ENCODE measurements around the gene LTBP1.
"Not testable (repeated sequence)": the region's sequence is repeated elsewhere in the genome, so short reads cannot be mapped to it uniquely, and the experiment has no call there.

Gene LTBP1

DNA sequence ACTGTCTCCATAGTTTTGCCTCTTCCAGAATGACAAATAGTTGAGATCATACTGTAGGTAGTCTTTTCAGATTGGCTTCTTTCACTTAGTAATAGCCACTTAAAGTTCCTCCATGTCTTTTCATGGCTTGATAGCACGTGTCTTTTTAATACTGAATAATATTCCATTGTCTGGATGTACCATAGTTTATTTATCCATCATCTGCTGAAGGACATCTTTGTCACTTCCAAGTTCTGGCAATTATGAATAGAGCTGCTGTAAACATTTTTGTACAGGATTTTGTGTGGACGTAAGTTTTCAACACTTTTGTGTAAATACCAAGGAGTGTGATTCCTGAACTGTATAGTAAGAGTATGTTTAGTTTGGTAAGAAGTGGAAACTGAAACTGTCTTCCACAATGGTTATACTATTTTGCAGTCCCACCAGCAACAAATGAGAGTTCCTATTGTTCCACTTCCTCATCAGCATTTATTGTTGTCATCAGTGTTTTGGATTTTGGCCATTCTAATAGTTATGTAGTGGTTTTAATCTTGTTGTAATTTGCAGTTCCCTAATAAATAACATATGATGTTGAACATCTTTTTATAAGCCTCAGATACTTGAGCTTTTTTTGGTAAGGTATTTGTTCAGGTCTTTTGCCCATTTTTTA, 18.9 kb downstream of the LTBP1 start:
- peak; percentile 25 for DNase-seq

- no peak for DNase-seq
These were observed 22.9 kb downstream of the LTBP1 start for GRCh38 chr2:32969444-32970162.

GRCh38 chr2:32973772-32974171, 27.0 kb downstream of the LTBP1 start:
- not testable (repeated sequence) for DNase-seq

DNA sequence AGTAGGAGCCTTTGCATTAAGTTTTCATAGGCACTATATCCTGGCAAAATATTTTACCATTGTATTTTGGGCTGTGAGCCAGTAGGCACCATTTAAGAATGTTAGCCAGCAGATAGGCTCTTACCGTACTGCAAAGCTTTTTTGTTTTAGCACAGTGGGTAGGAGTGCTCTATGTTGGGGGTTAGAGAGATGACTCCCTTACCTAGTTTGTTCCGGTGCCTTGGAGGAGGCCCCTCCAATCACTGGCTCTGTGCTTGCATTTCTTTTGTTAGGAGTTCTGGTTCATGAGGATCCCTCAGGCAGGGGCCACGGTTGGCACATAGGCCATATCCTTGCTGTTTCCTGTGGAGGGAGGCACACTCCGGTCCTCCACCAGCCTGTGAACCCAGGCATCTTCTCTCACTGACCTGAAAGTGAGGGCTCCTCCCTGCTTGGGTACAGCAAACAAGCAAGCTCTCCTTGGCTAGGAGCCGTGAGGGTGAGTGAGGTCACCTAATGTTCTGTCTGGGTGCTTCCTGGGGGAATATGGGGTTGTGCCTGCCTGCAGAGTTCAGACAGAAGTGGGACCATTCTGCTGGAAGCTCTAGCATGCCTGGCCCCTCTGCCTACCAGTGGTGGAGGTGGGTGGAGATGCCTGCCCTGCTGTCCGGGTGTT, 29.8 kb downstream of the LTBP1 start:
- no peak for DNase-seq

DNA sequence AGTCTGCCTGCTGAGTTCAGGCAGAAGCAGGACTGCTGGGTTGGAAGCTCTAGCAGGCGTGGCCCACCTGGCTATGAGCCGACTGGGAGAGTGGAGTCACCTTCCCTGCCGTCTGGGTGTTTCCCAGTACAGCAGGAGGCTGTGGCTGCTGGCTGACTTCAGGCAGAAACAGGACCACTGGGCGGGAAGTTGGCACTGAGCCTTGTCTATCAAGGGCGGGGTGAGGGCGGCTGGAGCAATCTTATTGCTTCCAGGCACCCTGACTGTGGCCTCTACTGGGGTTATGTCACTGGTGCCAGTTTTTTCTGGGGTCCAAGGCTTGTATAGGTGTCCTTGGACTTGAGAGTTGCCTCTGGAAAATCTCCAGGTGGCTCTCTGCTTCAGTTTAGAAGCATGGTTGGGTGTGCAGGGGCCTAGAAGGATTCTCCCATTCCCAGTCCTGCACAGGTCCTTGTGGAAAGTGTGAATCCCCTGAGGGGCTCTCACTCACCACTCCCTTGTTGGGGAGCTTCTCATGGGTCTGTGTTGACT, 30.5 kb downstream of the LTBP1 start:
- DNase-seq, result no peak

GRCh38 chr2:32981612-32982011, 34.9 kb downstream of the LTBP1 start:
- no peak for DNase-seq

- DNase-seq, result not testable (repeated sequence)
These were observed 36.6 kb downstream of the LTBP1 start for GRCh38 chr2:32983193-32983924.

GRCh38 chr2:32986480-32986879, 39.7 kb downstream of the LTBP1 start:
- no peak for DNase-seq

DNA sequence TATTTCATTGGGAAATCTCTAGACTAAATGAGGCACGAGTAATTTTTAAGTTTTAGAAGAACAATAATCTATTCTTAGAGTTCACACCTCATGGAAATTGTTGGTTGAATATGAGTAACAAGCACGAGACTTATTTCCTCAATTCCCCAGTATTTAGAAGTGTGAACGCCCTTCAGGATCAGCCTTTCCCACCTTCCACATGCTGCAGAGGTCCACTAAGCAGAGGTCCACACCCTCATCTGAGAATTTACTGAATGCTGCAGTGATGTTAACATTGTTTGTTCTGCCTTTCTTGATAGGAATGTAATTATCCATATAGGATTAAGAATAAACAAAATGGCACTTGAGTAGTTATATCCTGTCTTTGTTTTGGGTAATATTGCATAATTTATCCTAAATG, 41.8 kb downstream of the LTBP1 start:
- DNase-seq, result no peak

- no peak for DNase-seq
These were observed 43.8 kb downstream of the LTBP1 start for GRCh38 chr2:32990556-32990955.

DNA sequence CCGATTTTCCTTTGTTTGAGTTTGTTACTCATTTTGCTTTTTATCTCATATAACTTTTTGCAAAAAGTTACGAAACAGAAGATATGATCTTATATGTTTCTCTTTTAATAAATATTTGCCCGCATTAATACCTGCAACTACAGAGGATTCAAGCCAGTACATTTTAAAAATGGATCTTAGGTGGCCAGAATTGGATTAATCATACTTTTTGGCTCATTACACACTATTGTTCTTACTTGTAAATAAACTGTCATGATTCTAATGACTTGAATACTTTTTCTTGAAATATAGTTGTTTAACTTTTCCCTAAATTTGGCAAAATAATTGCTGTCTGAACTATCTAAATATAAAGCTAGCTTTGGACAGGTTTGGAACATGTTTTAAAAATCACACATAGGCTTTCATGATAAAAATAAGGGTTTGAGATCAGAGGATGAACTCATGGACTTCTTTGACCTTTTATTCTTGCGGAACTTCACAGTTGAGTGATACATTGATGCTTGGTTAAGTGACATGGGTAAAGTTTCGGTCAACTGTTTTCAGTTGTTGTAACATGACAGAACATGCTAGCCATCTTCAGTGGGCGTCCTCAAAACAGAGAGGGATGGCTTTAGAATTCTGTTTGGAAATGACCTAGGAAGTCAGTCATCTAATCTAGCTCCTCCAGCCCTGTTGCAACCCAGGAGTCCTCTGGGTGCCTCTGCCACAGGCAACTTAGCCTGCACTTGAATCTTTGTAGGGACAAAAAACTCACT, 44.5 kb downstream of the LTBP1 start:
- no peak for DNase-seq

DNA sequence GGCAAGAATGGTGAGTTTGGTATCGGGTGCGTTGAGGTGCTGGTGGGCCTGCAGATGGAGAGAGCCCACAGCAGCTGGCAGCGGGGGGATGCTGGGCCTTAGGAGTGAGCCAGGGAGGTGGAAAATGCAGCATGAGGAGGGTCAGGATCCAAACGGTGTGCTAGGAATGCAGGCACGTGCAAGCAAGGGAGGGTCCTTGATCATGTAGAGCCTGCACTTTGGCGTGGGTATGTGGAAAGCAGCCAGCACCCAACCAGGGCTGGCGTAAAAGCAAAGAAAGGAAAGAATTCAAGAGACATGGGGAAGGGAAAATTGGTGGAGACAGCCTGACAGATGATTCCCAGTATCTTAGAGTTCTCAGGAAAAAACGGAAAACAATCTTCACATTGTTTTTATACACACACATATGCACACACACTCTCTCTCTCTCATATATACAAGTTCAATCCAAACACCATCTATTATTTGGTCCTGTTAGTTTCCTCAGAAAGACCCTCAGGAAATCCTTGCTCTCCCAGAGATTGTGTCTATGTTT, 46.3 kb downstream of the LTBP1 start:
- DNase-seq, result no peak

DNA sequence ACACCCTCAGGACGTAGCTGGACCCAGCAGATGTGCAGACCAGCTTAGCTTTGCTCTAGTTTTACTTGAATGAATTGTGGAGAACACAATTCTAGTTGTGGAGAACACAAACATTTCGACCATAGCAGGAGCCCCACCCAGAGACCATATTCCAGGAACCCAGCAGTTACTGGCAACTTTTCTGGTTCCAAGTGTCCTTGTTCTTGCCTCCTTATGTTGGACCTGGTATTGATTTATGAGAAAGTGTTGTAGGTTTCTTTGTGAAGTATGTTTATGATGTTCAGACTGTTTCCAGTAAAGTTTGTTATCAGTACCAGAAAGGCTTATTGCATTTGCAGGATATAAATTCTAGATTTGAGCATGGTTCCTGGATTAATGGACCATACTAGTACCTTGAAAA, 51.0 kb downstream of the LTBP1 start:
- no peak for DNase-seq

DNA sequence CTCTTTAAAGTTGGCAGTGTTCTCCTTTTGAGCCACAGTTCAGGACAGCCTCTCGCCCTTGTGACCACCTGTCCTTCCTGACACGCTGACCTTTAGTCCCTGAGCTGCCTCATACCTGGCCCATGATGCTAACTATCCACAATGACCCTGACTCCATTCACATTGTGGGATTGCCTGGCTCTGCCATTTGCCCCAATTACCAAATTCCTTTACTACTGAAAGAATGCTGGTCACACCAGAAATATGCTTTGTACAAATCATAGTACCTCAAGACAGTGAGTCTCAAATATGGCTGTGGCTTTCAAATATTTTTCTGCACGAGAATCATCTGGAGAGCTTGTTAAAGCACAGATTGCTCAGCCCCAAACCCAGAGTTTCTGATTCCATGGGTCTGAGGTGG, 54.2 kb downstream of the LTBP1 start:
- no peak for DNase-seq

DNA sequence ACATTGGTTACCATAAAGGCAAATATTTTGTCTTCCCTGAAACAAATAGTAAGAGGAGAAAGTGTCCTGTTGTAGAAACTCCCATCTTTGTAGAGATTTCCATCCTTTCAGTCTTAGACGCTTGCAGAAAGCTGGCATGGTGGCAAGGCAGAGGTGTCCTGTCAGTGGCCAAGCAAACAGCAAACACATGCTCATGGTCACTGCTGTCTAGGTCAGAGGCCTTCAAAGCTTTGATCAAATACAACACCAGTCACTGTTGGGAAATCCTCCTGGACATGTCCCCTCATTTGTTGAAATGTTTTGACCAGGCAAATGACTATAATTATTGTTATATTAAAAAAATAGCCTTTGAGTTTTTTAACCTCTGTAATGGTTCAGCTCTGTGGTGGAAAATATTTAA, 55.1 kb downstream of the LTBP1 start:
- DNase-seq, result no peak

DNA sequence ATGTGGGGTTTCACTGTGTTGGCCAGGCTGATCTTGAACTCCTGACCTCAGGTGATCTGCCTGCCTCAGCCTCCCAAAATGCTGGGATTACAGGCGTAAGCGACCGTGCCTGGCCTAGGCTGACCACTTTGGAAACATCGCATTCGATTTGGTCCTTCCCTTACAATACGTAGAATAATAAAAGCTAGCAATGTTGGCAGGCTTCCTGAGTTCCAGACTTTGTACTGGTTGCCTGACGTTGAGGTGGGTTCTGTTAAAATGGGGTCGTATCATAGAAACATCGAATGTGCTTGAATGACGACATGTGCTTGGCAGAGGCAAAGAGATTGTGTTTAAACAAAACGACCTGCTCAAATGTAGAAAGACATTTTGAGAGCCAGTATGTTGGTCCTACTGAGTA, 56.1 kb downstream of the LTBP1 start:
- DNase-seq, result no peak

- no peak for DNase-seq
These were observed 58.3 kb downstream of the LTBP1 start for GRCh38 chr2:33005057-33005456.

DNA sequence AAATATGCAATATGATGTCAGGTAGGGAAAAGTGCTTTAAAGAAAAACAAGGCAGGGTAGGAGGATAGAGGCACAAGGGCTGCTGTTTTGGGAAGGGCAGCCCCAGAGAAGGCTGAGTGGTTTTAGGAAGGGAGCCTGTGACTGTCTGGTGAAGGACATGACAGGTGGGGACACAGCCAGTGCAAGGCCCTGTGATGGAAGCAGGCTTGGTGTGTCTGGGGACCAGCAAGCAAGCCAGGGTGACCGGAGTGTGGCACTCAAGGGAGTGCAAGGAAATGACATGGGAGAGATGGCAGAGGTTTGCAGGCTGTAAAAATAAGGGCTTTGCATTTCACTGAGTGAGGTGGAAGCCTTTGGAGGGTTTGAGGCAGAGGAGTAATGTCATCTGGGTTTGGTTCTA, 62.0 kb downstream of the LTBP1 start:
- no peak for DNase-seq

DNA sequence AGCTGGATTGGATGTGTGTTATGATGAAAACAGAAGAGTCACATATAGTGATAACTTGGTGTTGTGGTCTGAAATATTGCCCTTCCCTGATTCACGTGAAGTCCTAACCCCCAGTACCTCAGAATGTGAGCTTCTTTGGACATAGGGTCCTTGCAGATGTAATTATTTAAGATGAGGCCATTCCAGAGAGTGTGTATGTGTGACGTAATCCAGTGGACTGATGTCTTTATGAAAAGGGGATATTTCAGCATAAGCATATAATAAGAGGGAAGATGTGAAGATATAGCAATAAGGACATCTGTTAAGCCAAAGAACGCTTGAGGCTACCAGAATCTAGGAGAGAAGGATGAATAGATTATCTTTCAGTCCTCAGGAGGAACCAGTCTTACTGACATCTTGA, 62.5 kb downstream of the LTBP1 start:
- DNase-seq, result no peak

GRCh38 chr2:33011373-33011772, 64.6 kb downstream of the LTBP1 start:
- DNase-seq, result no peak

GRCh38 chr2:33011941-33012340, 65.2 kb downstream of the LTBP1 start:
- DNase-seq, result no peak

GRCh38 chr2:33013684-33014110, 66.9 kb downstream of the LTBP1 start:
- DNase-seq, result no peak
